HEK293T (cell line): Measurements from ENCODE around the gene SLC22A13.

Experiments
- BHLHE40 ChIP-seq: fragments of 450-650 bp; IDR thresholded peaks from 2 replicates; pipeline ENCODE4 v1.6.1; 2016; ENCODE audit warnings: mild to moderate bottlenecking, moderate library complexity, borderline replicate concordance
- ELF4 ChIP-seq: fragments of 450-650 bp; IDR thresholded peaks from 2 replicates; pipeline ENCODE4 v1.6.1; 2017; ENCODE audit warnings: antibody characterized with exemption
- FOXA1 ChIP-seq: fragments of 450-650 bp; IDR thresholded peaks from 2 replicates; pipeline ENCODE4 v1.6.1; 2016; ENCODE audit warnings: mild to moderate bottlenecking
- FOXK2 ChIP-seq: fragments of 450-650 bp; IDR thresholded peaks from 2 replicates; pipeline ENCODE4 v1.6.1; 2016; ENCODE audit warnings: mild to moderate bottlenecking
- FOXM1 ChIP-seq: fragments of 450-650 bp; IDR thresholded peaks from 2 replicates; pipeline ENCODE4 v1.6.1; 2017; ENCODE audit warnings: mild to moderate bottlenecking, borderline replicate concordance
- HDGF ChIP-seq: fragments of 450-650 bp; IDR thresholded peaks from 2 replicates; pipeline ENCODE4 v1.6.1; 2017; ENCODE audit warnings: antibody characterized with exemption, borderline replicate concordance
- LEF1 ChIP-seq: fragments of 450-650 bp; IDR thresholded peaks from 2 replicates; pipeline ENCODE4 v1.6.1; 2017; ENCODE audit warnings: mild to moderate bottlenecking, borderline replicate concordance
- NFRKB ChIP-seq: fragments of 450-650 bp; IDR thresholded peaks from 2 replicates; pipeline ENCODE4 v1.6.1; 2016; ENCODE audit warnings: mild to moderate bottlenecking, moderate library complexity
- SP1 ChIP-seq: fragments of 450-650 bp; IDR thresholded peaks from 2 replicates; pipeline ENCODE4 v1.6.1; 2017
- SUZ12 ChIP-seq: fragments of 450-650 bp; IDR thresholded peaks from 2 replicates; pipeline ENCODE4 v1.6.1; 2016; ENCODE audit warnings: mild to moderate bottlenecking
- ZNF384 ChIP-seq: fragments of 450-650 bp; IDR thresholded peaks from 2 replicates; pipeline ENCODE4 v1.6.1; 2016
- TF ChIP-seq, protein P1 (sequence below): fragments of 450-650 bp; IDR thresholded peaks from 2 replicates; pipeline ENCODE4 v1.6.1; 2016

GRCh38 chr3:38313695-38314094 lies 48.1 kb downstream of the SLC22A13 start:
- TF ChIP-seq FOXM1: no peak
- no peak for TF ChIP-seq BHLHE40
- TF ChIP-seq, protein P1, sequence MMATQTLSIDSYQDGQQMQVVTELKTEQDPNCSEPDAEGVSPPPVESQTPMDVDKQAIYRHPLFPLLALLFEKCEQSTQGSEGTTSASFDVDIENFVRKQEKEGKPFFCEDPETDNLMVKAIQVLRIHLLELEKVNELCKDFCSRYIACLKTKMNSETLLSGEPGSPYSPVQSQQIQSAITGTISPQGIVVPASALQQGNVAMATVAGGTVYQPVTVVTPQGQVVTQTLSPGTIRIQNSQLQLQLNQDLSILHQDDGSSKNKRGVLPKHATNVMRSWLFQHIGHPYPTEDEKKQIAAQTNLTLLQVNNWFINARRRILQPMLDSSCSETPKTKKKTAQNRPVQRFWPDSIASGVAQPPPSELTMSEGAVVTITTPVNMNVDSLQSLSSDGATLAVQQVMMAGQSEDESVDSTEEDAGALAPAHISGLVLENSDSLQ: no peak
- TF ChIP-seq FOXA1: no peak
- TF ChIP-seq SP1: no peak
- TF ChIP-seq LEF1: no peak
- TF ChIP-seq HDGF: no peak
- TF ChIP-seq FOXK2: no peak
- TF ChIP-seq SUZ12: no peak
- TF ChIP-seq ELF4: no peak
- TF ChIP-seq ZNF384: no peak
- no peak for TF ChIP-seq NFRKB
